ENCODE data around the gene ZFP1.

- no peak for TF ChIP-seq CTCF (IDR thresholded peaks at IDR 0.05)
- no peak for TF ChIP-seq POLR2A (IDR thresholded peaks at IDR 0.05)
- TF ChIP-seq POLR2AphosphoS5 (IDR thresholded peaks at IDR 0.05): no peak
Observed at GRCh38 chr16:75207831-75208230, 59.5 kb downstream of the ZFP1 start.
